HG03025 (cell line): Measurements from ENCODE around the gene UNC93A.
"Not testable (repeated sequence)": the region's sequence is repeated elsewhere in the genome, so short reads cannot be mapped to it uniquely, and the experiment has no call there.

Source experiments
- ATAC-seq: cut with Tn5 transposase; IDR thresholded peaks from one replicate; pipeline ENCODE4 v1.9.1; 2021; ENCODE audit warnings: mild to moderate bottlenecking, moderate library complexity; ENCODE audit not compliant: unreplicated experiment, low FRiP score

The UNC93A gene

DNA sequence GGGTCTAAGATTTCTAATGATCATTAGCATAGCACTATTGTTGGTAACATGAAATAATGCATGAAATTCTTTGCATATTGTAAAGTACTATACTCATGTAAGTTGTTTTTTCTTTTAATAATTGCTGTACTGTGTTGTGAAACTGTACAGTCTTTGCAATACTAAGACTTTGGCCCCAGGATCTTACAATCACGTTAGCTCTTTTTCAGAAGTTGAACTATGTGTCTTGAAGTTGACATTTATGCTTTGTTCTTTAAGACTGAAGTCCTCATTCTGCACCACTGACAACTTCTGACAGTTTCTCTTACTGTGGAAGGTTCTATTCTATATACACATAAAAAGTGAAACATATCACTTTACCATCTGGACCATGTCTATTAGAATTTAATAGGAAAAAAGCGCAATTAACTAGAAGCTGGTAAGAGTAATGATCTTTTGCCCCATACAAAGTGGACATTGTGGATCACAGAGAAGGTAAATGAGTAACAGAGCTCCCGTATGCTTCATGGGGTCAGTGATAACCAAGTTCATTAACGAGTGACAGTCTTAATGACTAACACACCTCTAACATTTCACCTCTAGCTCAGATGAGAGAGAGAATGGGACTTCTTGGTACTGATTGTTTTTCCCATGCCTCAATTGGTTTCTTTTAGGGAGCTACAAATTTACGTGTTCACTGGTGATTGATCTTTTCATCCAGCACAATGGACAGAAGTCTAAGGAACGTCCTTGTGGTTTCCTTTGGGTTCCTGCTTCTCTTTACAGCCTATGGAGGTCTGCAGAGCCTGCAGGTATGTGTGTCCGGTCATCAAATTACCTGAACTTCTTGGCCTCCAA lies at the start of gene UNC93A:
Gene UNC93A (plus strand): TSS at position 530 of the 837 bp plus-strand sequence. CDS start 175 bp downstream, at position 705.
- ATAC-seq, result no peak

DNA sequence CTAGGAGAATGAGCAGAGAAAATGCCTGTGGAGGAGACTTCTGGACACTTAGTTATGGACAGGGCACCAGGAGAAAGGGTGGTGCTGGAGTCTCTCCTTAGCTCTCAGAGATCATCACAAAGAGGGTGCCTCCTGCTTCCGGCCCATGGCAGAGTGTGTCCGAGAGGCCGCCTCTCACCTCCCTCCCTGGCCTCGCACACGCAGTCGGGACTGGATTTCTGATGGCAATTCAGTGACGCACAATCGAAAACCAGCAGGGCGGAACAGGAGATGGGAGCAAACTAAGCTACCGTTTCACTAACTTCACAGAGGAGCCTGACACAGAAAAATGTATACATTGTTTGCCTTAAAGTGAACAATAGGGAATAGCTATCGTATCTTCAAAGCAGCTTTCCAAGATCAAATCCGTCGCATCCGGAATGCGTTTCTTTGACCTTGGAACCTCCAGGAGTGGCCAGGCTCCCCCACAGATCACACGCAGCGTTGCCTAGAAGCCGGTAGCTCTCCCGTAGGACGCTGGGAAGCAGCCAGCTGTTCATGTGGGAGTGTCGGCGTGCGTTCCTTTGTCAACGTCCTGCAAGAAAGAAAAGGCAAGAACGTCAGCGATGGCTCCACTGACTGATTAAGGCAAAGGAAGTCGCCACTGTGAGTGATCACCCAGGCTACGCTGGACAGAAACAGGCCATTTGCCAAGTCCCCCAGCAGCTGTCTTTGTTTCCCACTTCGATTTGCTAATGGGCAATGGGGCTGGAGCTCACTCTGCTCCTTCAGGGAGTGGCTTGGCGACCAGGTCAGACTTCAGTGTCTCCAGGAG lies 49.6 kb upstream of the UNC93A start:
- ATAC-seq, result not testable (repeated sequence)

DNA sequence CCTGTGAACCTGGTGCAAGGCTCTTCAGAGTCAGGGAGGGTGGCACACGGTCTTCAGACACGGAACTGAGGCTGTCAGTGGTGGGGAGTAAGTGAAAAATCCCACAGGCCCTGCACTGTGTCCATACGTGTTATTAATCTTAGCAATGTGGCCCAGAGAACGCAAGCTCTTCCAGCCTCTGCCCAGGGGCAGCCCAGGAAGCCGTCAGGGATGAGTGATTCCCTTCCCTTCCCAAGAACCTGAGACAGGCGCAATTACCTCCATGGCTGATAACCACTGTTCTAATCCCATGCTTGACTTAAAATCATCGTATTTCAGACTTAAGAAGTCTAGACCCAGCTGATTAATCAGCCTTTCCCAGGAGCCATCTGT lies 49.0 kb upstream of the UNC93A start:
- not testable (repeated sequence) for ATAC-seq

DNA sequence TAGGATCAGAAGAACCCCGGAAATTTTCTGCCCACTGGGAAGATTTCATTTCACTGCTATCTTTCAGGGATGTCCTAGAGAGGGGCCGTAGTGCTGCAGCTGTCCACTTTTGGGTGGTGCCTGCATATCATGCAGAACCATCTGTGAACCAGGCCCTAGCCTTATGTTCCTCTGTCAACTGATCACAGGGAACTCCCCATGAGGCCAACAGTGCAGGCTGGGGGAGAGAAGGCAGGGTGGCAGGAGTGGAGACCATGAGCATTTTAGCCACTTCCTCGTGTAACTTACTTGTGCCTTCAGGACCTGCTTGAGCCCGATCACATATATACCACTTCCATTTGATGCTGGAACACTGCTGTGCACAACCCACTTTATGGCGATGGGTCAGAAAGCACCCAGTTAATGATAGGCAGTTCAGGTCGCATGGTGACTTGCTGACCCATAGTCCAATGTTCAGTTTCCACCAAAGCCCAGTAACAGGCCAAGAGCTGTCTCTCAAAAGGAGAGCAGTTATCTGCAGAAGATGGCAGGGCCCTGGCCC lies 48.5 kb upstream of the UNC93A start:
- not testable (repeated sequence) for ATAC-seq

DNA sequence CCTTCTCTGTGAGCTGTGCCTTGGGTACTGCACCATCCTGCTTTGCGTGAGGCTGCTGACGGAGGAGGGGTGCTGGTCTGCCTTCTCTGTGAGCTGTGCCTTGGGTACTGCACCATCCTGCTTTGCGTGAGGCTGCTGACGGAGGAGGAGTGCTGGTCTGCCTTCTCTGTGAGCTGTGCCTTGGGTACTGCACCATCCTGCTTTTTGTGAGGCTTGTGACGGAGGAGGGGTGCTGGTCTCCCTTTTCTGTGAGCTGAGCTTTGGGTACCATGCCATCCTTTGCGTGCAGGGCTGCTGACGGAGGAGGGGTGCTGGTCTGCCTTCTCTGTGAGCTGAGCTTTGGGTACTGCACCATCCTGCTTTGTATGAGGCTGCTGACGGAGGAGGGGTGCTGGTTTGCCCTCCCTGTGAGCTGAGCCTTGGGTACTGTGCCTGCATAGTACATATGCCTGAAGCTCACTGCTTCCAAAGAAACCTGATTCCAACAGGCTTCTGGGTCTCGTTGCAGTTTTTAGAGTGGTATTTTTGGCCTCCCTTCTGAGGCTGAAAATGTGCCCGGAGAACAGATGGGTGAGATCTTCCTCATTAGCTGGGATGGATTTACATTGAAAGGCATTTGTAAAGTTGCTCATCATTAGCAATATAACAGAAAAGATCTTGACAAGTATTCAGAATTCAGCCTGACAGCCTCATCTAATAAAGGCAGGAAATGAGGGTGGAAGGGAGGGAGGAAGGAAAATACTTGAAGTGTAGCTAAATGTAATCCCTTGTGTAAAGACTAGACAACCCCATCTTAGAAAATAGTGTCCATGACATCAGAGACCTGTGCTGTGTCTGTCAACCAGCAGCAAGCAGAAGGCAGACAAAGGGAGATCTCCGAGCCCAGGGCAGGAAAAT lies 46.8 kb upstream of the UNC93A start:
- ATAC-seq, result no peak

DNA sequence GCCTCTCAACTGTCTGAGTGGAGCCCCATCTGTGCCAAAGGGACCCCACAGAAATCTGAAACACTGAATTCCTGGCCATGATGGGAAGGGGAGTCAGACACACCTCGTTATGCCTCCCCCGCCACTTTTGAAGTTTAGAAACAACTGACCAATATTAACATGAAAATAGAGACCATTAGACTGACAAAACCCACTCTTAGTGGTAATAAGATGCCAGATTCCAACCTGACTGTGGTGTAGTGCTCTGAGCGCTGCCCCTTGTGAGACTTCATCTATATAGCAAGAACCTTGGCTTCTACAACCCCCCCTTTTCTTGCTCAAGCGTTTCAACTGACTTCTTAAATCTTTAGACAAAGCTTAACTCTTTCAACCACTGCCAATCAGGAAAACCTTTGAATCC lies 46.1 kb upstream of the UNC93A start:
- no peak for ATAC-seq

DNA sequence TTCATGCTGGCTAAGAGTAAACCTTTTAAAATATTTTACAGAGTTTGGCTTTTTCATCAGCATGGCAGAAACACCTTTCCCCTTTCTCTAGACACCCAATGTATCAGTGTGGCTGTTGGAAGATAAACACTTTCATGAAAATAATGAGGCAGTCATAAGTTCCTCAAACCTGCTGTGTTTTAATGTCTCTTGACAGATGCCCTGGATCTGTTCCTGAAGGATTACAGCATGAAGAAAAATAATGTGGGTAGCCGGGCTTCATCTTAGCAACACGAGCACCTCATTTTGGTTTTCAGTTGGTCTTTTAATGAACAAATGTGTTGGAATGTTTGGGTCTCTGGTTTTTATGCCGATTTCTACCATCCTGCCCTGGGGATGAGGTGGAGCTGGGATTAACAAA lies 45.5 kb upstream of the UNC93A start:
- no peak for ATAC-seq

DNA sequence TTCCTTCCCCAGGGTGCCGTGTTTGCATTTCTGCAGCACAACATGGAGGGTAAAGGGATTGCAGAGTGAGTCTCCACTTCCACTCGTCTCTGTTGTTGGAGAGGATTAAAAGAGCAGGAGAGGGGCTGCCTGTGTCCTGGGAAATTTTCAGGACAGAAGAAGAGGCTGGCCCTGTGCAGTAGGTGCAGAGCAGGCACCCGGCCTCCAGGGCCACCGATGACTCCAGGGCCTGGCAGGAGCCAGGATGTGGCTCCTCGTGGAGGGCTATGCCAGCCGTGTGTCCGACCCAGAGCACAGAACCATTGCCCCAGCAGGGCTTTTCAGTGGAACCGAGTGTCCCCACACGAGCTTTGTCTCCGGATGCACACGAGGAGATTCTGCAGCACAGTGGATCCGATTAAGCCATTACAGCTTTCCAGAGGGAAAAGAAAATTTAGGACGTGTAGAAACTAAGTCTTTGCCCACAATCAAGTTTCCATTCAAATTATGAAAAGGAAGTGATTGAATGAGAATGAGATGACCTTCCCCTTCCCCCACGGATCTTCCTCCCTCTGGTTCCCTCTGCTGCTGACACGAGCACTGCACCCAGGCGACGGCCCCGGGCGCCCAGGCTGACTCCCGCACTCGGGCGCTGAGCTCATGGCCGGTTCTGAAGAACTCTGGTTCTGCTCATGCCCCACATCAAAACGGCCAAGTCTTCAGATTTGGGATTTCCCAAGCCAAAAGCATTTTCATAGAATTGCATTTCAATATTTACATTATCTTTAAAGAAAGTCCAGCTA lies 43.1 kb upstream of the UNC93A start:
- no peak for ATAC-seq

DNA sequence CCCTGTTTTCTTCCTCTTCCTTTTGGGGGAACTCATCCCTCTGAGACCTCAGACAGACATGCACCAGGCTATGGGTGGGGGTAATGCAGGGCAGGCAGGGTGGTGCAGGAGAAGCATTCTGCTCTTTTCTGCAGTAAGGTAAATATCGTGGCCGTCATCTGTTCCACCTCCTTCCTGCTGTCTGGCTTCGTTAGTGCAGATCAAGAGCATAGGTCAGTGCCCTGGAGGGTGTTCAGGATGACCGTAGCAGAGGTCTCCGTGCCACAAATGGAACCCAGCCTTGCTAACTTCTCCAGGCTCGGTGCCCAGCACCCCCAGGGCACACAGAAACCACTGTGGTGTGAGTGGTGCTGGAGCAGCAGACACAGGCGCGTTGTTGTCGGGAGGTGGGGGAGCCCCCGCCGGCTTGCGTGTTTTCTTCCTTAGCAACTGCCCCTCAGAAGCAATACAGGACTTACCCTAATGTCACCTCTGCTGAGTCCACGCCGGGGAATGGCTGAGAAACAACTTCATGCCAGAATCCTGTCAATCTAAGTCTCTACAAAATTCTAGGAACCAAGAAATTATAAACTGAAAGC lies 42.1 kb upstream of the UNC93A start:
- not testable (repeated sequence) for ATAC-seq

DNA sequence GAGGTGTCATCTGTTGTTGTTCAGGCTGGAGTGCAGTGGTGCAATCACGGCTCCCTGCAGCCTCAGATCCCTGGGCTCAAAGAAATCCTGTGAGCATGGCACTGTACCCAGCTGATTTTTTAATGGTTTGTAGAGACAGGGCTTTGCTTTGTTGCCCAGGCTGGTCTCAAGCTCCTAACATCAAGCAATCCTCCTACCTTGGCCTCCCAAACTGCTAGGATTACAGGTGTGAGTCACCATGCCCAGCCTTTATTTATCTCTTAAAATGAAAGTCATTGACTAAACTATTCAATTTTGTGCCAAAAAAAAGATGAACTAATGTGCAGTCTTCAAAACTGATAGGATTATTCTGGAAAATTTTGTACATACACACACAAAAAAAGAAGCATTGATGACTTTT lies 38.8 kb upstream of the UNC93A start:
- ATAC-seq, result no peak

DNA sequence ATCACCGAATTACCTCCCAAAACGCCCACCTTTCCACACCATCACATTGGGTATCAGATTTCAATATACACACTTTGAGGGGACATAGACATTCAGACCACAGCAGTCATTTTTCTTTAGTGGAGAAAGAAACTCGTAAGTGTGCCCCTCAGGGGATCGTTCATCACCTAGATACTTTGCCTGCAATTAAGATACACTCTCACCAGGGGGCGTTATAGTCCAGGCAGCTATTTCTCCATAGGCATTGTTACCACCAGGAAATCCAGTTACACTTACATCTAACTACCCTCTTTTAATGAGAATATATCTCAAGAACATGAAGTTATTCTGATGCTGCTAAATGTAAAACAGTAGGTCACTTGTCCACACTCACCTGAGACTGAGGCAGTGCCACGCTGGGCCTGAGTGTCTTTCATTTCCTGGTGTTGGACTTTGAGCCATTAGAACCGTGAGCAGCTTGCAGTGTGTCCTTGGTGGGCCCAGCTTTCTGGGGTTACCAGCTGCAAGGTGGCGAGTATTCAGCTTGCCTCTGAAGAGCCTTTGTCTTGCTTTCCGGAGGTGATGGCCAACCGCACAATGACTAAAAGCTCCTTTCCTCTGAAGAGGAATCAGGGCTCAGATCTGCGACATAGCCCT lies 35.1 kb upstream of the UNC93A start:
- no peak for ATAC-seq

DNA sequence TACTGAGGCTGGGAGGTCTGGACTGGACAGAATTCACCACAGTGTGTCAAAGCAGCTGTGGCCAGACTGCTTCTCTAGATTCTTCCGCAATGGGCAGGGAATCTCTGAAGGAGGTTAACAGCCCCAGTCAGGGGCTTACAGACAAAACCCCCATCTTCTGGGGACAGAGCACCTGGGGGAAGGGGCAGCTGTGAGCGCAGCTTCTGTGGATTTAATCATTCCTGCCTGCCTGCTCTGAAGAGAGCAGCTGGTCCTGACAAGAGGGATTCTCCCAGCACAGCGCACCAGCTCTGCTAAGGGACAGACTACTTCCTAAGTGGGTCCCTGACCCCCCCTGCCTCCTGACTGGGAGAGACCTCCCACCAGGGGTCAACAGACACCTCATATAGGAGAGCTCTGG lies 32.5 kb upstream of the UNC93A start:
- no peak for ATAC-seq

DNA sequence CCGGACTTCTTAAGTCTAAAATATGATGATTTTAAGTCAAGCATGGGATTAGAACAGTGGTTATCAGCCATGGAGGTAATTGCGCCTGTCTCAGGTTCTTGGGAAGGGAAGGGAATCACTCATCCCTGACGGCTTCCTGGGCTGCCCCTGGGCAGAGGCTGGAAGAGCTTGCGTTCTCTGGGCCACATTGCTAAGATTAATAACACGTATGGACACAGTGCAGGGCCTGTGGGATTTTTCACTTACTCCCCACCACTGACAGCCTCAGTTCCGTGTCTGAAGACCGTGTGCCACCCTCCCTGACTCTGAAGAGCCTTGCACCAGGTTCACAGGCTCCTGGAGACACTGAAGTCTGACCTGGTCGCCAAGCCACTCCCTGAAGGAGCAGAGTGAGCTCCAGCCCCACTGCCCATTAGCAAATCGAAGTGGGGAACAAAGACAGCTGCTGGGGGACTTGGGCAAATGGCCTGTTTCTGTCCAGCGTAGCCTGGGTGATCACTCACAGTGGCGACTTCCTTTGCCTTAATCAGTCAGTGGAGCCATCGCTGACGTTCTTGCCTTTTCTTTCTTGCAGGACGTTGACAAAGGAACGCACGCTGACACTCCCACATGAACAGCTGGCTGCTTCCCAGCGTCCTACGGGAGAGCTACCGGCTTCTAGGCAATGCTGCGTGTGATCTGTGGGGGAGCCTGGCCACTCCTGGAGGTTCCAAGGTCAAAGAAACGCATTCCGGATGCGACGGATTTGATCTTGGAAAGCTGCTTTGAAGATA lies 24.9 kb upstream of the UNC93A start:
- not testable (repeated sequence) for ATAC-seq

DNA sequence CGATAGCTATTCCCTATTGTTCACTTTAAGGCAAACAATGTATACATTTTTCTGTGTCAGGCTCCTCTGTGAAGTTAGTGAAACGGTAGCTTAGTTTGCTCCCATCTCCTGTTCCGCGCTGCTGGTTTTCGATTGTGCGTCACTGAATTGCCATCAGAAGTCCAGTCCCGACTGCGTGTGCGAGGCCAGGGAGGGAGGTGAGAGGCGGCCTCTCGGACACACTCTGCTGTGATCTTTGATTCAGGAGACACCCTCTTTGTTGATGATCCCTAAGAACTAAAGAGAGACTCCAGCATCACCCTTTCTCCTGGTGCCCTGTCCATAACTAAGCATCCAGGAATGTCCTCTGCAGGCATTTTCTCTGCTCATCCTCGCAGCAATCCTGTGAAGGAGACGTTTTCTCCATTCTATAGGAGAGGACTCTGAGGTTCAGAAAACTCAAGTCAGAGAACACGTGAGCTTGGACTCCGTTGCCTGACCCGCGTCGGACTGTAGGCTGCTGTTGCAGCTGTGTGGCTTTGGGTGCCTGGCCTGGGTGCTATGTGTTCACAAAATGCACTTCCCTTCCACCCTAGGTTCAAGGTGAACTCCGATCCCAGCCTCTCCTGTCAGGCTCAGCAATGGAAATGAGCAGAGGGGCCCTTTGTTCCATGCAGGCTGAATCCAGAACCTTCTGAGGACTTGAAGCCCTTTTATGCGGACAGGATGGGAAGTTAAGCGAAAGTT lies 24.1 kb upstream of the UNC93A start:
- no peak for ATAC-seq

DNA sequence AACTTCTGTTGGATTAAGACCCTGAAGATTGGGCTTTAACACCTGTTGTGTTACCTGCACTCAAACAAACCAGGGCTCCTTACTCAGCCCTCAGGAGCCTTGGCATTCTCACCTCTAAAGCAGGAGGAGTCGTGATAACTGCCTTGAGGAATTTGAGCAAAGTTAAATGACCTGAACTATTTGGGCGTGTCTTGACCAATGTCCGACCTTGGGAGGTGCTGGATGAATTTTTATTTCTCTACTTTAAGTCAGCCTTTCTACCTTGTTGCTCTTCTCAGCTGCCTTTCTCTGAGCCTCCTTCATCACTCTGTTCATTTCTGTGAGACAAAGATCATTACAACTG lies 23.6 kb upstream of the UNC93A start:
- not testable (repeated sequence) for ATAC-seq

DNA sequence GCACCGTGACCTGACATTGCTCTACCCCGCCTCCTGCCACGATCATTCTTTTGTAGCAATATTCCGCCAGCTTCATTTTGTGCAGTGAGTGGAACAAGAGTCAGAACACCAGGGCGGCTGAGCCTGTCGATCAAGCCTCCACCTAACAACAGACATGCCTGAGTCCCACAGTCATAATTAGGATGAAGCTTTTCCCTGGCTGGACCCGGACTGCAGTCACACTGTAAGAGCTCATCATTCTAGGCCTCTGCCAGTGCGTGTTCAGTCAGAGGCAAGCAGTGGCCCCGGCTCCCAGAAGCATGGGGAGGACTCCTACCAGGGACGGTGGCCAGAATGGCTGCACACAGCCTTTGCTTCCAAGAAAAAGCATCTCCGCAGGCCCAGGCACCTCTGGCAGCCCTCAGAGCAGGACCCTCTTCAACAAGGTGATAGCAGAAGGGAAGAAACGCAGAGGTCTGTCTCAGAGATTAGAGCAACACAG lies 23.2 kb upstream of the UNC93A start:
- ATAC-seq, result no peak

DNA sequence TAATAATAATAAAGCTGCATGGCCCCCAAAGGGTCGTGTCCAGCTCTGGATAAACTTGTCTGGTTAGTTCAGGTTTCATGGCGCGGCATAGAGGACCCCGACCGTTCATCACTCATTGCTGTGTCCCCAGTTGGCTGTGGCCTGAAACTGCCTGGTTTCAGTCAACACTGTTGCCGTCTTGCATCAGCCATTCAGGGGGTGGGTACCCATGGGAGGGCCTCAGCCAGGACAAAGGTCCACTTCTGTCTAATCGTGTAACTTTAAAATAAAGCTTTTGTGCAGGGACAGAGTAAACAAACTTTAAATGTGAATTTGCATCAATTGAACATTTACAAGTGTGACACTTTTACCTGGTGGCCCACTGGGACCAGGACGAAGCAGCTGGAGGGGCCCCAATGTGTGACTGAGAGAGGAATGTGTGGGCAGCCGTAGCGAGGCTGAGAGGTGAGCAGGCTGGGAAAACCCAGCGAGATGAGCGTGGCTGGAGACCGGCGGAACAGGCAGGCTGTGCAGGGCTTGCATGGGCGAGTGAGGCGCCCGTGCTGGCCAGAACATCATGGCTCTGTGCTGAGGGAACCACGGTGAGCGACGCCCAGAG lies 22.3 kb upstream of the UNC93A start:
- no peak for ATAC-seq
